Uterus (tissue), 2 donors: ENCODE results near the gene AXDND1.
A peak's percentile ranks its signal among the peaks of the same experiment; 100 is the strongest.

Source experiments
- CTCF ChIP-seq, 4 experiments: fragments of 200-600 bp in 2 of 4; fragments of 450-650 bp in 2 of 4; sonication (generic) in 2 of 4; IDR thresholded peaks; one replicate each; pipeline ENCODE4 v1.5.1; 2016 to 2019; ENCODE audit warnings: antibody characterized with exemption in 4 of 4, mild to moderate bottlenecking in 2 of 4, moderate library complexity in 1 of 4
- POLR2A ChIP-seq, 2 donors: fragments of 450-650 bp; IDR thresholded peaks; one replicate each; pipeline ENCODE4 v1.6.1; 2016; ENCODE audit warnings: antibody characterized with exemption in 2 of 2, mild to moderate bottlenecking in 1 of 2, moderate library complexity in 1 of 2

DNA sequence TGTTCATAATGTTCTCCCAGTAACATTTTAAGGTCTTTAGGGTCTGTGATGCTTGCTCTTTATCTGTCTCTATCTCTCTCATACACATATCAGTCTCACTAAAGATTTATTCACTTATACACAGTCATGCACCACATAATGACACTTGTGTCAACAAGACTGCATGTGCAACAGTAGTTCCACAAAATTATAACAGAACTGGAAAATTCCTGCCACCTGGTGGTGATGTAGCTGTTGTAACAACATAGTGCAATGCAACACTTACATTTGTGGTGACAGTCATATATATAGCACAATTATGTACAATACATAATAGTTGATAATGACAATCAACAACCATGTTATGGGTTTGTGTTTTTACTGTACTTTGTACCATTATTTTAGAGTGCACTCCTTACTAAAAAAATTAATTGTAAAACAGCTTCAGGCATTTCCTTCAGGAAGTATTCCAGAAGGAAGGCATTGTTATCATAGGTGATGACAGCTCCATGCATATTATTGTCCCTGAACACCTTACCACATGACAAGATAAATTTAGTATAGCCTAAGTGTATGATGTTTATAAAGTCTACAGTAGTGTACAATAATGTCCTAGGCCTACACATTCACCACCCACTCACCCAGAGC is 234.0 kb downstream of the AXDND1 start:
- no peak for TF ChIP-seq POLR2A (IDR thresholded peaks at IDR 0.05)
- peak in 1 of 4 experiments; percentile 9 for TF ChIP-seq CTCF (IDR thresholded peaks at IDR 0.05)
